GM12872 (cell line): ENCODE measurements around the gene SLC23A2.

Experiments used
- CTCF ChIP-seq: IDR thresholded peaks from 3 replicates; pipeline ENCODE4 v1.5.1; 2011; ENCODE audit warnings: low read depth, mild to moderate bottlenecking, low read length, moderate library complexity; ENCODE audit not compliant: insufficient read depth

Gene SLC23A2

DNA sequence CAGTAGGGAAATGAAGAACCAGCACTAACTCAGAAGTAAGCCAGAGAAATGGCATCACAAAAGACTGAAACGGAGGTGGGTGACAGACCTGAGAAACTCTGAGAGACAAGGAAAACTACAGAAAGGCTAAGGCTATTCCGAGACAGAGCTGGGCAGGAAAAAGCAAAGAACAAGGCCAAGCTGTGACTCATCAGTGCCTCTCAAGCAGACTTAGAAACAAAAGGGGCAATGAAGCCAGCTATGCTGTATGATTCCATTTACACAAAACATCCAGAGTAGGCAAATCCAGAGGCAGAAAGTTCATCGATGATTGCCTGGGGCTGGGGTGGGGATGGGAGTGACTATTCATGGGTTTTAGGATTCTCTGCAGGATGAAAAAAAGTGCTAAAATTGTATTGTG is 50.0 kb downstream of the SLC23A2 start:
- TF ChIP-seq CTCF, result no peak

GRCh38 chr20:4950841-4951240 is 50.5 kb downstream of the SLC23A2 start:
- no peak for TF ChIP-seq CTCF

- TF ChIP-seq CTCF, result no peak; the same call in 2 of the 3 replicates
Measured at GRCh38 chr20:4950437-4950836, 50.9 kb downstream of the SLC23A2 start.

GRCh38 chr20:4949833-4950178 is 51.5 kb downstream of the SLC23A2 start:
- peak; percentile 75 for TF ChIP-seq CTCF

DNA sequence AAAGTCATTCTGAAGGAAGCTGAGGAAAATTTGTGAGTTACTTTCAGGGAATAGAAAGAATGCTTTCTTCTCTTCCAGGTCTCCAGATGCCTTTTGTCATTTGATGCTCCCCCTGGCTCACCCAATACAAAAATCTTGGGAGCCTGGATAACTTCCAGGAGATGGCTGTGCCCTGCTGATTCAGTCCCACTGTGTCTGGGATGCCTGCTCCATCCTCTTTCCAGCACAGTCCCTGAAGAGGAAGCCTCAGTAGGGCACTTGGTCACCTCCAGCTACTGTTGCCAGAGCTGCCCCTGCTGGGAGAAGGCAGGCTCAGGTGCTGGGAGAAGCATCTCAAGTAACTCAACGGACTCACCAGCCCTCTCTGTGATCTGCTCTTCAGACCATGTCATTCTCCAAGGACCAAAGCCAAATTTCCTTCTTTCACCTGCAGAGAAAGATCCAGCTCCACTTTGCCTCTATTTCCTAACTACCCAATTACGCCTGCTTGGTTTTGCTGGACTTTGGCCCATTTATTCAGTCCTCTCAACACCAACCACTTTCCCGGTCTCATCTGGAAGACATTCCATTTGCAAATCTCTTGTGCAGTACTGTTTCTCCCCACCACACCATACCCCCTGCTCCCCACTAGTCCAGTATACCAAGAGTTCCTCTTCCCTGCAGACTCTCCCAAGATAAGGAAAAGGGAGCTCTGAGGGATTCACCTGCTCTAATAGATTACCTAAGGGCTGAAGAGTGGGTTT is 53.3 kb downstream of the SLC23A2 start:
- no peak for TF ChIP-seq CTCF

DNA sequence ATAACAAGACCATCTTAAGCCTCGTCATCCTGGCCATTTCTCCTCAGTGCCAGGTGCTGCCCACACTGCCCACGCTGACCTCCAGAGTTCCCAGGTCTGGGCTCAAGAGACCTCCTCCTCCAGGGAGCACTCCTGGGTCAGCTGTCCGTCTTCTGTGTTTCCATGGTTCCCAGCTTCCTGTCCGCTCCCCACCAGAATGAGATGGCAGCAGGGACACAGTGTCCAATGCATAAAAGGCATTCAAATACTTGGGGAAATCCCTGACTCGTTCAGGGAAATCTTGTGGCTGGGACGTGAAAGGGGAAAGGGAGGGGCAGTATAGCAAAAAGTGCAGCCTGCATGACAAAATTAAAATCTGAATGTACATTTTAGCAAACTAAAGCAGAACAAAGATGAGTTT is 54.3 kb downstream of the SLC23A2 start:
- TF ChIP-seq CTCF, result no peak

- no peak for TF ChIP-seq CTCF
Measured at GRCh38 chr20:4946585-4946984, 54.7 kb downstream of the SLC23A2 start.
